ENCODE results near the gene UNC119. TPM values are rescaled to one million over a fixed set of nuclear protein-coding genes. Genes with fewer than 3 reads are reported as not detected.

The UNC119 gene
- total and polyA plus RNA-seq, 2 of the 13 experiments (the other 11 are each of a cell fraction or from before 2014, with no cell fraction given): 10.4 to 63.1 TPM

- TF ChIP-seq ZHX2 (IDR thresholded peaks at IDR 0.05; ENCODE audit: low read depth) (peak; percentile 84), ZHX2 (CRISPR knock-in tag; IDR thresholded peaks at IDR 0.05; ENCODE audit: borderline replicate concordance) (no peak), ZSCAN21 (CRISPR knock-in tag; IDR thresholded peaks at IDR 0.05; ENCODE audit: borderline replicate concordance) (0 out of 2 replicates have a peak, but pooled peaks have one; percentile 14), ZNF800 (CRISPR knock-in tag; IDR thresholded peaks at IDR 0.05) (no peak), HDAC1 (CRISPR knock-in tag; IDR thresholded peaks at IDR 0.05) (peak; percentile 80; the same call in 1 of the 2 replicates), MTA1 (CRISPR knock-in tag; IDR thresholded peaks at IDR 0.05; ENCODE audit: borderline replicate concordance) (0 out of 2 replicates have a peak, but pooled peaks have one; percentile 56), SAP130 (CRISPR knock-in tag; IDR thresholded peaks at IDR 0.05; ENCODE audit: low read depth) (peak; percentile 81), ARNT2 (CRISPR knock-in tag; IDR thresholded peaks at IDR 0.05; ENCODE audit: low read depth) (peak; percentile 41; the same call in 1 of the 2 replicates), RNF2 (conservative IDR thresholded peaks at IDR 0.05; ENCODE audit: low read depth) (no peak), ZFP90 (CRISPR knock-in tag; IDR thresholded peaks at IDR 0.05; ENCODE audit: borderline replicate concordance) (no peak), ZNF30 (CRISPR knock-in tag; IDR thresholded peaks at IDR 0.05) (0 out of 2 replicates have a peak, but pooled peaks have one; percentile 64), FOXC1 (CRISPR knock-in tag; IDR thresholded peaks at IDR 0.05; ENCODE audit: borderline replicate concordance) (peak; percentile 47), ZNF142 (CRISPR knock-in tag; IDR thresholded peaks at IDR 0.05) (0 out of 2 replicates have a peak, but pooled peaks have one; percentile 61), THYN1 (CRISPR knock-in tag; IDR thresholded peaks at IDR 0.05; ENCODE audit: borderline replicate concordance, low read depth) (no peak), HHEX (CRISPR knock-in tag; IDR thresholded peaks at IDR 0.05) (no peak)
Measured at GRCh38 chr17:28571361-28572122, 19.1 kb upstream of the UNC119 start, which contains the start of gene PIGS (continued).
